Activated T-cell treated with anti-CD3 and anti-CD28 coated beads for 1 hour (primary cell): ENCODE data around the gene SNRPD1.
"Not testable (repeated sequence)": the region's sequence is repeated elsewhere in the genome, so short reads cannot be mapped to it uniquely, and the experiment has no call there.

Experiments used
- DNase-seq: peaks from one replicate; pipeline ENCODE4 v3.0.0-alpha.2; 2020; ENCODE audit warnings: low read depth

The SNRPD1 gene

DNA sequence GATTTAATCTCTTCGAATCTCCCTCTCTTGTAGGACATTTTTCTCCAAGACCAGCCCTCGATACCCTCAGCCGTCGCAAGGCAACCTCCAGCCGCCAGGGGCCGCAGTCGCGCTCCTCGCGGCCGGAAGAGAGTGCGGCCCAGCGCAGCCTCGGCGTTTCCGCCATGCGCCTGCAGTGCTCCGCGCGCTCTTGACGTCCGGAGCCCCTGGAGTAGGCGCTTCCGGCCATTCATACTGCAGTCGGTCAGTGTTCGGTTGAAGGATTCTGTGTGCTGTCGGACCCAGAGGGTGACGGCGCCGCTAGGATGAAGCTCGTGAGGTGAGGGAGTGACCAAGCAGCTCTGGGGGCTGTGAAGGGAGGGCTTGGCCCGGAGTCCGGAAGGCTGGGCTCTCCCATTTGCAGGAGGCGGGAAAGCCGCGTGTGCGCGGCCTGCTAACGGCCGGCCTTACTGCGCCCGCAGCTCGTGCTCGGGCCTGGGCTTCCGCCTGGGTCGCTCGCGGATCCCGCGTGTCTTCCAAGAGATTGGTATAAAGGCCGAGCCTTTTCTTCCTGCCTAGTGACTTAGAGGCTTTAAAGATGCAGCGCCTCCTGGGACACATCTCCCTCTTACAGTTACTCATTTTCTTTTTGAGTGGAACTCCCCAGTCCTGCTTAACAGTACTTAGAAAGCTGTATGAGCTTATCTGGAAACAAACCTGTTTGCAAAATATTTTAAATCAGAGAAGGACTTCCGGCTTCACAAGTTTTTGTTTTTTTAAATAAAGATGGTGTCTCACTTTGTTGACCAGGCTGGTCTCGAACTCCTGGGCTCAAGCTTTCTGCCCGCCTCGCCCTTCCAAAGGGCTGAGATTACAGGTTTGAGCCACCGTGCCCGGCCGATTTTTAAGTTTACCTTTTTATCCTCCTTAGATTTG lies at the start of gene SNRPD1:
TSS of gene SNRPD1 (plus strand) at position 190 of the 915 bp plus-strand sequence. CDS start at position 306, 116 bp downstream.
- DNase-seq = peak; percentile 78

DNA sequence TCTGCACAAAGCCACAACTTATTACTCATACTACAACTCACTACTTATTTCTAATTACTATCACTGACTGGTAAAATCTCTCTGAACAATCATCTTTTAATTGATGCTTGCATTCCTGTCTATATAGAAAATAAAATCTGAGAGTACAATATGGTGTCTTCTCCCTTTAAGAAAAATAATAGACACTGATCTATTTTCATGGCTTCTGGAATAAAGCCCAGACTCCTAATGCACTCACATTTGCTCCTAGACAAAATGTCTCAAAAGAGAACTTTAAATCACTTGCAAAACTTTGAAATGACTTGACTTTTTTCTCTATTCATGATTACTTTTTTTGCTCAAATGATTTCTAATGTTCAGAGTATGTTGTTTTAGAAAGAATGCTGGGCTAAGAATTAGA lies 40.3 kb upstream of the SNRPD1 start:
- no peak for DNase-seq

- DNase-seq = no peak
Measured at GRCh38 chr18:21575656-21576055, 36.5 kb upstream of the SNRPD1 start.

DNA sequence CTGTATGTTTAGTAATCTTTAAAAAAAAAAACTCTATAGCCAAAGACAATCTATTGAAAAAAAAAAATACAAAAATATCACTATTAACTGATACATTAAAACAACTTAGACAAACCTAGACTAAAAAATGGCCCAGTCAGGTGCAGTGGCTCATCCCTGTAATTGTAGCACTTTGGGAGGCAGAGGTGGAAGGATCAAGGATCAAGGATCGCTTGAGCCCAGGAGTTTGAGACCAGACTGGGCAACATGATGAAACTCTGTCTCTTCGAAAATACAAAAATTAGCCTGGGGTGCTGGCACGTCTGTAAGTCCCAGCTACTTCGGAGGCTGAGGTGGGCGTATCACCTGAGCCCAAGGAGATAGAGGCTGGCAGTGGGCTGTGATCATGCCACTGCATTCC lies 27.7 kb upstream of the SNRPD1 start:
- DNase-seq = no peak

- DNase-seq = not testable (repeated sequence)
Measured at GRCh38 chr18:21592361-21592760, 19.8 kb upstream of the SNRPD1 start.

GRCh38 chr18:21593540-21594257 lies 18.4 kb upstream of the SNRPD1 start:
- DNase-seq = no peak

DNA sequence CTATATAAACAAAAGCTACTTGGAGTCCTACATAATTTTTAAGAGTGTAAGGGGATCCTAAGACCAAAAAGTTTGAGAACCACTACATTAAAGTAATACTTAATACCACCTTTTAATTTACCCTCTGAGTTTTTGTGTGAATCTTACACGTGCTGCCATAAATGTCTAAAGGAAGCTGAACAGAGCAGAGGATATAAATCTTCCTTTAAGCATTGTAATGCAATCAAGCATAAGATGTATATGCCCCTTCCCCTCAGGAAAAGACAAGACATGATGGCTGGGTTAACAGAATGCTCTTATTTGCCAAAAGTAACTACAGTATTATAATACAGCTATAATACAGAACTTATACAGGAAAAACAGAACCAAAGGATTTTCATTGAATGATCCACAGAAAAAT lies 14.5 kb upstream of the SNRPD1 start:
- DNase-seq = no peak

DNA sequence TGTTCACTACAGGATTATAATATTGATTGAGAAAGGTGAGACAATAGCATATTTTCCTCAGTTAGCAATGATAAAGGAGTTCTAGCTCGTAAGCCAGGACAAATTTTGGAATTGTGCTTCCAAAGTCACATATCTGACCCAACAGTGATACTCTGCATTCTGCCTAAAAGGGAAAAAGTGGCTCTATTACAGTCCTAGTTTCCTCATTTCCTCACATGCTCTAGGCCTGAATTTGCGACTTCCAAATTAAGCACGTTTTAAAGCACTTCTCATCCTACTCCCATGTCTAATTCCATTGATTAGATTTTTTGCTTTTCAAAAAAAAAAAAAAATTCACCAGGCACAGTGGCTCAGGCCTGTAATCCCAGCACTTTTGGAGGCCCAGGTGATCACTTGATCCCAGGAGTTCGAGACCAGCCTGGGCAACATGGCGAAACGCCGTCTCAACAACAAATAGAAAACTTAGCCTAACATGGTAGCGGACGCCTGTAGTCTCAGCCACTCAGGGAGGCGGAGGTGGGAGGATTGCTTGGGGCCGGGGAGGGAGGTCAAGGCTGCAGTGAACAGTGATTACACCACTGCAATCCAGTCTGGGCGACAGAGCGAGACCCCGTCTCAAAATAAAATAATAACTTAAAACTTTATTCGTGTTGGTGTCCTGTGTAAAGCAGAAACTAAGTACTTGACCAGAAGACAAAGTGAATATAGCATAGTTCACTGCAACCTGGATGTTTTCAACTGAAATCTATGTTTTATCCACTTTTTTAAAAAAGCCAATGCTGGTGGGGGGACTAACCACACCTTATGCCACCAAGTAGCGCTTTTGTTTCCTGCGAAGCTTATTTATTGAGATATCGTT lies 13.2 kb upstream of the SNRPD1 start:
- no peak for DNase-seq

DNA sequence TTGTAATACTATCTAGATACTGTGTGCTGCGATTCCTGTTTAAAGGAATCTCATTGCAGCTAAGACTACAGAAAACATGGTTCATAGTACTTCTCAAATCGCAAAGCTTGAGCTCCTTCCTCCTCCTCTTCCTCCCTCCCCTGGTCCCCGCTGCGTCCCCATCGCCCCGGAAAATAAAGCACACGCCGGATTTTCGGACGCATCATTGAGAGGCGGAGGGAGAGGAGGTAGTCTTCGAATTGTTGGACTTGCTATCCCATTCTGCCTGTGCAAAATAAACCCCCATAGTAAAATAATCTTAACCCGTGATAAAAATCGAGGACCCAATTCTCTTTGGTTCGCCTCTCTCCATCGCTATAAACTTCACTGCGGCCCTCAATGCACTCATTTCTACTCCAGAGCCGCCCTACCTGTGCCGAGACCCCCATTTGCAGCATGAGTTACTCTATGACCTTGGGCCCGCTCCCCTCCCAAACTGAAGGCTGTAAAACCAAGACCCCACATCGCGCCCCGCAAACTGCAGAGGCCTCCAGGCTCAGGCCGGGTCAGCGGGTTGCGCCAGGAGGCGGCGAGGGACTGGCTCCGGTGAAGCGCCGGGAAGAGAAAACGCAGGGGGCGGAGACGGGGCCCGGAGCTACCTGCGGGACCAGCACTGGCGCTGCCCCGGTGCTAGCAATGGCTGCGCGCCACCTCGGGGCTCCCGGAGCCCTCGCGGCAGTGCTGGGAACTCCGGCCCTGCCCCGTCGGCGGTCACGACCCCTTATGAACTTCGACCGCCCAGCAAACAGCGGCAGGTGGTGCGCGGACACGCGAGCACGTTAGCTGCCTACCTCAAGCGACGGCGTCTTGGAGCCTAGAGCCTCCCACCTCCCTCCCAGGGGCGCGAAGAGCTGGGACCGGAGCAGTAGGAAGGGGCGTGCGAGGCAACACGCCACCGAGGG lies 12.3 kb upstream of the SNRPD1 start:
- no peak for DNase-seq

DNA sequence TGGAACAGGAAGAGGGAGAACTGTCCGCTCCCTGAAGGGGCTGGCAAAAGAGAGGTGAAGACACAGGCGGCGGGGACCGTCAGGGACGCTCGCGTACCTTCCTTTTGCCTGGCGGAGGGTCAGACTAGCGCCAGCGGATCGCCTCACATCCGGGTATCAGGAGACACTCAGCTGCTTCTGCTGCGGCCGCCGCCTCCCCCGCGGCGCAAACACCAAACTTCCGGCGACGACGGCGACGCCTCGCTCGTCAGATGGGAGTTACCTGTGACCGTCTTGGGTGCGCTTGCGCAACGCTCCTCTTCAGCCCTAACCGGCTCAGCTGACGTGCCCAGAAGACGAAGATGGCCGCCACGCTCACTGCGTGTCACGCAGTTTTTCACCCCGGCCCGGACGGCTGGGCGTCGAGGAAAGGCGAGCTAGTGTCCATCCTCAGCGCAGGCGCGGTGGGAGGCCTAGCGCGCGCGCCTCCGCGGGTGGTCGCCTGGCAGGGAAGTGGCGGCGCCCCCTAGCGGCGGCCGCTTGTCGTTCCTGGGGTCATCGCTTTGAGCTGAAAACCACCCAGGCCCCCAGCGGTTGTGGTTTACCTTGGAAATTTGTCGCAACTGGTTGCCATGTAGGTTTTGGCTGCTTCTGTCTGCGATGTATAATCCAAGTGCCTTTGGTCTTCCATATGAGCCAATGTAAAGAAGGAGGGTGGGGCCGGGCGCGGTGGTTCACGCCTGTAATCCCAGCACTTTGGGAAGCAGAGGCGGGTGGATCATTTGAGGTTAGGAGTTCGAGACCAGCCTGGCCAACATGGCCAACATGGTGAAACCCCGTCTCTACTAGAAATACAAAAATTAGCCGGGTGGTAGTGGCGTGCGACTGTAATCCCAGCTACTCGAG lies 11.3 kb upstream of the SNRPD1 start, which contains the start of gene ESCO1:
TSS of gene ESCO1 (minus strand) at position 179 of the 885 bp plus-strand sequence. CDS start 25,861 bp downstream, outside the sequence.
- peak; percentile 83 for DNase-seq

DNA sequence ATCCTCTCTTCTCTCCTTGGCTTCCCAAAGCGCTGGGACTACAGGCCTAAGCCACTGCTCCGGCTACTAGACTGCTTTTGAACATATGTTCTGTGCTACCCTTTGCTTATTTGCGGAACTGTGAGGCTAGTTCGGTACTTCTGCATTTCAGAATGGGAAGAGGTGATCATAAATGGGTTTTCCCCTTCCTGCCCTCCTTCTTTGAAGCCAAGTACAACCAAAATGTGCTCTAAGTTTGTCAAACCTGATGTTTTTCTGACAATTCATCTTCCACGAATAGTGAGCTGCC lies 9.9 kb upstream of the SNRPD1 start:
- no peak for DNase-seq

- DNase-seq = no peak
Measured at GRCh38 chr18:21604671-21605070, 7.4 kb upstream of the SNRPD1 start.

GRCh38 chr18:21605213-21605612 lies 6.9 kb upstream of the SNRPD1 start:
- DNase-seq = no peak

- not testable (repeated sequence) for DNase-seq
Measured at GRCh38 chr18:21611401-21612124, 551 bp upstream of the SNRPD1 start.

- DNase-seq = not testable (repeated sequence)
Measured at GRCh38 chr18:21621640-21622039, 9.5 kb downstream of the SNRPD1 start.

GRCh38 chr18:21629089-21629832 lies 17.1 kb downstream of the SNRPD1 start:
- no peak for DNase-seq

- no peak for DNase-seq
Measured at GRCh38 chr18:21632393-21632792, 20.3 kb downstream of the SNRPD1 start.

DNA sequence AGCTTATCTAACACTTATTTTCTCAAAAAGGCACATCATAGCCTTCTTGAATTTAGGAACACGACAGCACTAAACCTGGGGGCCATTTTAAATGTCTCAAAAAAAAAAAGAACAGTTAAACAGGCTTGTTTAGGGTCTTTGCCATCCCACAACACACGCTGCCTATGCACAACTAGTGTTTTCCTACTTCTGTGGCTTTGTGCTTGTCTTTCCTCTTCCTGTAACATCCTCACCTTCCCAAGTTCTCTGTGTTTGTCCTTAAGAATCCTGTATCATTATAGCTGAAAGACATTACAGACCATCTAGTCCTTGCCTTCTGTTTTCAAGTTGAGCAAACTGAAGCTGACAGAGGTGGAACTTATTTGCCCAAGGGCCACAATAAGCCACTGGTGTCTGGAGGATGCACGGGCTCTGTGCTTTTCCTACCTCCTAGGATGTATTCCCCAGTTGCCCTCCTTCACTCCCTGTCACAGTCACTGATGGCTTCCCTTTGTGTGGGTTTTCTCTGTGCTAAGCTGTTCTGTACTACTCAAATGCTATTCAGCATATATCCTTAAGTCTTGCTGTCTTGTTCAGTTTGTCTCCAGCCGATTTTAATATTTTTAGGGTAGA lies 22.6 kb downstream of the SNRPD1 start:
- DNase-seq = no peak
